Cardiac fibroblast (primary cell): ENCODE results near the gene PYHIN1.
A peak's percentile ranks its signal among the peaks of the same experiment; 100 is the strongest.

Experiments used
- DNase-seq, 2 donors: peaks; one replicate each; pipeline versions ENCODE4 v3.0.0 to v3.0.0-alpha.2; 2010; ENCODE audit warnings: low read depth in 2 of 2
- H3K4me3 ChIP-seq, 2 donors: replicated peaks in 1 of 2; 1 replicate in 1 of 2; 2 replicates in 1 of 2; pipeline ENCODE4 v1.5.1; 2011; ENCODE audit warnings: low read depth in 2 of 2, low read length in 2 of 2, mild to moderate bottlenecking in 2 of 2, moderate library complexity in 1 of 2
- TF ChIP-seq, protein P1 (sequence below): IDR thresholded peaks from one replicate; pipeline ENCODE4 v1.5.1; 2011; ENCODE audit warnings: low read depth, mild to moderate bottlenecking, low read length, inconsistent platforms

Gene PYHIN1

GRCh38 chr1:158992787-158993312, 61.5 kb downstream of the PYHIN1 start:
- TF ChIP-seq, protein P1, sequence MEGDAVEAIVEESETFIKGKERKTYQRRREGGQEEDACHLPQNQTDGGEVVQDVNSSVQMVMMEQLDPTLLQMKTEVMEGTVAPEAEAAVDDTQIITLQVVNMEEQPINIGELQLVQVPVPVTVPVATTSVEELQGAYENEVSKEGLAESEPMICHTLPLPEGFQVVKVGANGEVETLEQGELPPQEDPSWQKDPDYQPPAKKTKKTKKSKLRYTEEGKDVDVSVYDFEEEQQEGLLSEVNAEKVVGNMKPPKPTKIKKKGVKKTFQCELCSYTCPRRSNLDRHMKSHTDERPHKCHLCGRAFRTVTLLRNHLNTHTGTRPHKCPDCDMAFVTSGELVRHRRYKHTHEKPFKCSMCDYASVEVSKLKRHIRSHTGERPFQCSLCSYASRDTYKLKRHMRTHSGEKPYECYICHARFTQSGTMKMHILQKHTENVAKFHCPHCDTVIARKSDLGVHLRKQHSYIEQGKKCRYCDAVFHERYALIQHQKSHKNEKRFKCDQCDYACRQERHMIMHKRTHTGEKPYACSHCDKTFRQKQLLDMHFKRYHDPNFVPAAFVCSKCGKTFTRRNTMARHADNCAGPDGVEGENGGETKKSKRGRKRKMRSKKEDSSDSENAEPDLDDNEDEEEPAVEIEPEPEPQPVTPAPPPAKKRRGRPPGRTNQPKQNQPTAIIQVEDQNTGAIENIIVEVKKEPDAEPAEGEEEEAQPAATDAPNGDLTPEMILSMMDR: no peak
- no peak overlapping the region for H3K4me3 ChIP-seq
- no peak for DNase-seq

GRCh38 chr1:158996998-158997397, 65.6 kb downstream of the PYHIN1 start:
- H3K4me3 ChIP-seq: no peak overlapping the region
- no peak for DNase-seq
- TF ChIP-seq, protein P1: no peak

GRCh38 chr1:158998037-158998780, 66.9 kb downstream of the PYHIN1 start:
- TF ChIP-seq, protein P1: no peak
- no peak overlapping the region for H3K4me3 ChIP-seq
- no peak for DNase-seq

GRCh38 chr1:158998781-158999161, 67.4 kb downstream of the PYHIN1 start:
- peak overlapping the region; percentile 30 to 54 for H3K4me3 ChIP-seq
- TF ChIP-seq, protein P1: peak; percentile 72
- DNase-seq: peak; percentile 73 to 80

DNA sequence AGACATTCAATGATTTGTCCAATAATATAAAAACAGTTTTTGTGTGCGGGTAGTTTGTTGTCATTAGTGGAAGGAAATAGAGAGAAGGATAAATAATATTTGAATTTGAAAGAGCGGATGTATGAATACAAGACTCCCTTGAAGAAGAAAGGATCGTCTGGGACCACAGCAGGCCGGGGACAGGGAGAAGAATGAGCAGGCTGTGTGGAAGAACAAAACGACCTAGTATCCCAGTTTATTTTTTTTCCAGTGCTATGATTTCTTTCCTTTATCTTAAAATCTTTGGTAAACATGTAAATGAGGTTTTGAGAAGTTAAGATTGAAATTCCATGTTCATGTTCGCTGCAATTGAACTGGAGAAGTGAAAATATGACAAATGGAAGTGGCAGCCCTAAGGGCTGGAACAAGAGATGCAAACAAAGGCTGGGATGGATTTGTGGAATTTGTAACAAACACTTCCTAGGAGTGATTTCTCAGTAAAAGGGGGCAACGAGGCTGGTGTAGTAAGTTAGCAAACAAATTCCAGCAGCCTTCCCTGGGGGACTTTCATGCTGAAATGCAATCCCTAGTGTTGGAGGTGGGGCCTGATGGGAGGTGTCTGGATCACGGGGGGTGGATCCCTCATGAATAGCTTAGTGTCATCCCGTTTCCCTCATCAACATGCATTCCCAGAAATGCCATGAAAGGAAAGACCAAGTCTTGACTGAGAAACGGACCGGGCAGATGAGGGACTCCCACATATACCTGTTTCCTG, 68.1 kb downstream of the PYHIN1 start:
- DNase-seq: peak; percentile 93 to 99
- H3K4me3 ChIP-seq: peak overlapping the region; percentile 54 to 61
- TF ChIP-seq, protein P1: no peak

GRCh38 chr1:159000070-159000409, 68.7 kb downstream of the PYHIN1 start:
- TF ChIP-seq, protein P1: no peak

More at GRCh38 chr1:159000070-159000409, 68.7 kb downstream of the PYHIN1 start:
- H3K4me3 ChIP-seq: peak overlapping the region; percentile 54 to 61
- no peak for DNase-seq
